Peyer's patch (tissue), 4 donors: Measurements from ENCODE around the gene JADE2.

Experiments used
- CTCF ChIP-seq, 6 experiments: fragments of 450-650 bp in 4 of 6; fragments of 200-600 bp in 2 of 6; sonication (generic) in 1 of 6; IDR thresholded peaks; one replicate each; pipeline ENCODE4 v1.5.1; 2017 to 2019; ENCODE audit warnings: antibody characterized with exemption in 6 of 6, mild to moderate bottlenecking in 3 of 6, moderate library complexity in 1 of 6
- POLR2A ChIP-seq, 2 donors: fragments of 450-650 bp; IDR thresholded peaks; one replicate each; pipeline ENCODE4 v1.5.1; 2017; ENCODE audit warnings: antibody characterized with exemption in 2 of 2, mild to moderate bottlenecking in 2 of 2, moderate library complexity in 2 of 2

DNA sequence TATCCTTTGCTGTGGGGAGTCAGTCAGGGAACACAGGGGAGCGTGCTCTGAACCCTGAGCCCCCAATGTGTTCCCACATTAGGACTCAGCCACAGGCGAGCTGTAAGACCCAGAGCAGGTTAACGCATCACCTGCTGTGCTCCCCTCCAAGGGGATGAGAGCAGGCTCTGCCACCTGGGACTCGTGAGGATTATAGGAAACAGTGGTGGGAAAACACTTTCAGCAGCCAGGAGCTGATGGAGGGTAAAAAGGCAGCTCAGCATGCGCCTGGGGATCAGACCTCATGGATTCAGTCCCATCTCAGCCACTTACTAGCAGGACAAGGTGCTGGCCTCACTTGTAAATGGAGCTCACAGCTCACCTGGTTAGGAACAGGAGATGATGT, 9.2 kb downstream of the JADE2 start:
- TF ChIP-seq CTCF (IDR thresholded peaks at IDR 0.05), result no peak
- no peak for TF ChIP-seq POLR2A (IDR thresholded peaks at IDR 0.05)
